H9 (cell line): Measurements from ENCODE around the gene ITM2C. TPM values are rescaled to one million over a fixed set of nuclear protein-coding genes. Genes with fewer than 3 reads are reported as not detected.

ENCODE experiments used
- DNase-seq: peaks from one replicate; pipeline ENCODE4 v3.0.0-alpha.2; 2017
- H2AFZ ChIP-seq: one replicate; pipeline ENCODE4 v1.6.1; 2013; ENCODE audit warnings: mild to moderate bottlenecking, low read length, control low read depth, moderate library complexity
- H2AK5ac ChIP-seq: 2 replicates; pipeline ENCODE4 v1.6.1; 2013; ENCODE audit warnings: low read length, control low read depth, mixed read lengths; ENCODE audit not compliant: insufficient read length
- H2BK120ac ChIP-seq: one replicate; pipeline ENCODE4 v1.6.1; 2013; ENCODE audit warnings: low read depth, mild to moderate bottlenecking, low read length, control low read depth, inconsistent platforms; ENCODE audit not compliant: poor library complexity, severe bottlenecking
- H2BK12ac ChIP-seq: 2 replicates; pipeline ENCODE4 v1.6.1; 2013; ENCODE audit warnings: low read length, control low read depth, mixed read lengths, low read depth; ENCODE audit not compliant: insufficient read length
- H2BK15ac ChIP-seq: 2 replicates; pipeline ENCODE4 v1.6.1; 2013; ENCODE audit warnings: low read depth, low read length, control low read depth
- H2BK20ac ChIP-seq: one replicate; pipeline ENCODE4 v1.6.1; 2013; ENCODE audit warnings: low read depth, mild to moderate bottlenecking, low read length, control low read depth, inconsistent platforms; ENCODE audit not compliant: poor library complexity, severe bottlenecking
- H2BK5ac ChIP-seq: 2 replicates; pipeline ENCODE4 v1.6.1; 2013; ENCODE audit warnings: low read length, control low read depth, mixed read lengths; ENCODE audit not compliant: insufficient read length
- H3K14ac ChIP-seq: 2 replicates; pipeline ENCODE4 v1.6.1; 2013; ENCODE audit warnings: low read length, control low read depth; ENCODE audit not compliant: insufficient read depth
- H3K18ac ChIP-seq: 2 replicates; pipeline ENCODE4 v1.6.1; 2013; ENCODE audit warnings: low read depth, mild to moderate bottlenecking, mixed read lengths, low read length, control low read depth; ENCODE audit not compliant: insufficient read length
- H3K23ac ChIP-seq: 2 replicates; pipeline ENCODE4 v1.6.1; 2013; ENCODE audit warnings: low read length, control low read depth, mixed read lengths, low read depth; ENCODE audit not compliant: insufficient read length
- H3K23me2 ChIP-seq: 2 replicates; pipeline ENCODE4 v1.6.1; 2013; ENCODE audit warnings: low read depth, mild to moderate bottlenecking, mixed read lengths, low read length, control low read depth; ENCODE audit not compliant: insufficient read length, poor library complexity, severe bottlenecking
- H3K27ac ChIP-seq: 2 replicates; pipeline ENCODE4 v1.5.1; 2013; ENCODE audit warnings: low read length, control low read depth, mixed read lengths, low read depth; ENCODE audit not compliant: insufficient read length
- H3K27me3 ChIP-seq: 2 replicates; pipeline ENCODE4 v1.6.1; 2013; ENCODE audit warnings: low read length, control low read depth, inconsistent platforms; ENCODE audit not compliant: insufficient read depth
- H3K4ac ChIP-seq: 2 replicates; pipeline ENCODE4 v1.6.1; 2013; ENCODE audit warnings: low read depth, mild to moderate bottlenecking, control low read depth, inconsistent platforms, low read length, moderate library complexity
- H3K4me1 ChIP-seq: 2 replicates; pipeline ENCODE4 v1.6.1; 2013; ENCODE audit warnings: low read length, control low read depth, inconsistent platforms; ENCODE audit not compliant: insufficient read depth
- H3K4me2 ChIP-seq: 2 replicates; pipeline ENCODE4 v1.6.1; 2013; ENCODE audit warnings: low read length, control low read depth, mixed read lengths; ENCODE audit not compliant: insufficient read length, insufficient read depth
- H3K56ac ChIP-seq: 2 replicates; pipeline ENCODE4 v1.6.1; 2013; ENCODE audit warnings: low read depth, mild to moderate bottlenecking, mixed read lengths, low read length, control low read depth; ENCODE audit not compliant: insufficient read length
- H3K79me1 ChIP-seq: 2 replicates; pipeline ENCODE4 v1.6.1; 2013; ENCODE audit warnings: low read depth, mild to moderate bottlenecking, moderate library complexity, low read length, control low read depth, inconsistent platforms; ENCODE audit not compliant: insufficient read depth, poor library complexity, severe bottlenecking
- H3K79me2 ChIP-seq: 2 replicates; pipeline ENCODE4 v1.6.1; 2013; ENCODE audit warnings: low read length, control low read depth, inconsistent platforms; ENCODE audit not compliant: insufficient read depth
- H3K9ac ChIP-seq: 2 replicates; pipeline ENCODE4 v1.6.1; 2013; ENCODE audit warnings: low read length, control low read depth, mixed read lengths; ENCODE audit not compliant: insufficient read length; ENCODE audit errors: extremely low read depth
- H3K9me3 ChIP-seq: one replicate; pipeline ENCODE4 v1.6.1; 2013; ENCODE audit warnings: low read depth, low read length, inconsistent platforms; ENCODE audit not compliant: control insufficient read depth
- H3T11ph ChIP-seq: one replicate; pipeline ENCODE4 v1.6.1; 2013; ENCODE audit warnings: mild to moderate bottlenecking, low read length, control low read depth, inconsistent platforms
- H4K20me1 ChIP-seq: one replicate; pipeline ENCODE4 v1.6.1; 2013; ENCODE audit not compliant: control insufficient read depth, insufficient read length, insufficient read depth
- H4K5ac ChIP-seq: 2 replicates; pipeline ENCODE4 v1.6.1; 2013; ENCODE audit warnings: low read depth, mild to moderate bottlenecking, mixed read lengths, low read length, control low read depth; ENCODE audit not compliant: insufficient read length
- H4K8ac ChIP-seq: replicated peaks from 2 replicates; pipeline ENCODE4 v1.6.1; 2013; ENCODE audit warnings: low read length, control low read depth, mixed read lengths, low read depth; ENCODE audit not compliant: insufficient read length
- H4K91ac ChIP-seq: 2 replicates; pipeline ENCODE4 v1.6.1; 2013; ENCODE audit warnings: low read depth, mild to moderate bottlenecking, moderate library complexity, mixed read lengths, low read length, control low read depth; ENCODE audit not compliant: insufficient read length
- H3K27ac Mint-ChIP-seq, 3 experiments: 2 replicates in 2 of 3; 3 replicates in 1 of 3; pipeline ENCODE4 v1.8.0; 2020 to 2021; ENCODE audit warnings: mixed read lengths in 3 of 3, mild to moderate bottlenecking in 1 of 3, moderate library complexity in 1 of 3
- H3K27me3 Mint-ChIP-seq: 2 replicates; pipeline ENCODE4 v1.8.0; 2021; ENCODE audit warnings: low read depth, mild to moderate bottlenecking, moderate library complexity, mixed read lengths
- H3K36me3 Mint-ChIP-seq, 3 experiments: 2 replicates in 2 of 3; 3 replicates in 1 of 3; pipeline ENCODE4 v1.8.0; 2020 to 2021; ENCODE audit warnings: low read depth in 3 of 3, mixed read lengths in 3 of 3; ENCODE audit not compliant: insufficient read depth in 1 of 3
- H3K4me1 Mint-ChIP-seq, 2 experiments: 2 replicates each; pipeline ENCODE4 v1.8.0; 2020; ENCODE audit warnings: mixed read lengths in 2 of 2
- H3K4me3 Mint-ChIP-seq, 2 experiments: 2 replicates in 1 of 2; 3 replicates in 1 of 2; pipeline ENCODE4 v1.8.0; 2020 to 2021; ENCODE audit warnings: mild to moderate bottlenecking in 2 of 2, mixed read lengths in 2 of 2, moderate library complexity in 1 of 2
- H3K9me3 Mint-ChIP-seq, 2 experiments: 2 replicates in 1 of 2; 3 replicates in 1 of 2; pipeline ENCODE4 v1.8.0; 2020; ENCODE audit warnings: mild to moderate bottlenecking in 2 of 2, mixed read lengths in 2 of 2, moderate library complexity in 1 of 2
- CTCF ChIP-seq: fragments of 200-600 bp; sonication (generic); conservative IDR thresholded peaks from 3 replicates; pipeline ENCODE4 v1.8.0; 2021; ENCODE audit warnings: antibody characterized with exemption, mild to moderate bottlenecking
- WGBS: extraction: QIAGEN DNeasy Blood & Tissue Kit; methylation state at CpG from one replicate; pipeline ENCODE4 v1.1.7; 2013; ENCODE audit warnings: missing lambda C conversion rate, low lambda C conversion rate, mixed read lengths; ENCODE audit not compliant: insufficient read length; ENCODE audit errors: extremely low coverage; 5-methylcytosine and 5-hydroxymethylcytosine counted together
- total RNA-seq: library from RNA; stranded (reverse); gene quantifications from 2 replicates; pipeline ENCODE4 v1.2.1, GENCODE V29; 2021

Gene ITM2C
- total RNA-seq, 1 experiment from 2014 or later = 297 TPM

GRCh38 chr2:230842473-230842872 is 22.3 kb upstream of the ITM2C start:
- Histone ChIP-seq H4K5ac (no peak overlapping the region), H2BK20ac (no peak overlapping the region), H3K56ac (no peak overlapping the region), H4K20me1 (no peaks in the 10 kb centered on the region), H2BK15ac (no peak overlapping the region), H3K4me1 (no peaks in the 10 kb centered on the region), H3K27ac (no peak overlapping the region), H3T11ph (no peak overlapping the region), H2BK12ac (no peak overlapping the region), H2AFZ (no peak overlapping the region), H3K79me1 (no peaks in the 10 kb centered on the region), H3K27me3 (no peaks in the 10 kb centered on the region), H3K79me2 (no peaks in the 10 kb centered on the region), H2BK120ac (no peak overlapping the region), H4K91ac (no peak overlapping the region), H3K14ac (no peak overlapping the region), H3K4ac (no peak overlapping the region), H3K9me3 (no peaks in the 10 kb centered on the region), H3K23me2 (no peaks in the 10 kb centered on the region), H4K8ac (no peak overlapping the region), H3K9ac (no peak overlapping the region), H2BK5ac (no peak overlapping the region), H3K23ac (no peak overlapping the region), H3K4me2 (no peak overlapping the region), H2AK5ac (no peak overlapping the region), H3K18ac (no peak overlapping the region)
- H3K4me3 Mint-ChIP-seq = no peak overlapping the region
- H3K36me3 Mint-ChIP-seq = peaks cover 0 to 5% (median 0%) of the 10 kb centered on the region in 3 experiments; a peak in 2 of 7 replicates
- H3K27me3 Mint-ChIP-seq = peaks cover 13% of the 10 kb centered on the region
- H3K27ac Mint-ChIP-seq = peak overlapping the region in 1 of 3 experiments; percentile 60; a peak in 2 of 7 replicates
- TF ChIP-seq CTCF = no peak
- peaks cover 10 to 17% of the 10 kb centered on the region in 2 experiments for H3K4me1 Mint-ChIP-seq
- no peak for DNase-seq
- no CpG with 5 or more reads among the region's 6 CpGs for WGBS
- peaks cover 14 to 16% of the 10 kb centered on the region in 2 experiments; a peak in 4 of 5 replicates for H3K9me3 Mint-ChIP-seq
